WERI-Rb-1 (cell line): ENCODE measurements around the gene FFAR1.

Experiments
- DNase-seq: peaks from one replicate; pipeline ENCODE4 v3.0.0-alpha.2; 2020
- H3K27ac ChIP-seq: fragments of 250-450 bp; sonication (Bioruptor Pico); 2 replicates; pipeline ENCODE4 v1.5.1; 2020; ENCODE audit warnings: mild to moderate bottlenecking, moderate library complexity
- H3K27me3 ChIP-seq: fragments of 250-450 bp; sonication (Bioruptor Pico); 2 replicates; pipeline ENCODE4 v1.5.1; 2021; ENCODE audit warnings: mild to moderate bottlenecking, low read depth, moderate library complexity; ENCODE audit not compliant: insufficient read depth, severe bottlenecking
- H3K36me3 ChIP-seq: fragments of 250-450 bp; sonication (Bioruptor Pico); 2 replicates; pipeline ENCODE4 v1.5.1; 2020; ENCODE audit warnings: mild to moderate bottlenecking, moderate library complexity
- H3K4me3 ChIP-seq: 2 replicates; pipeline ENCODE4 v1.5.1; 2011; ENCODE audit warnings: low read depth, mild to moderate bottlenecking, control low read depth, low read length
- H3K9me3 ChIP-seq: fragments of 250-450 bp; sonication (Bioruptor Pico); 2 replicates; pipeline ENCODE4 v1.5.1; 2021; ENCODE audit warnings: mild to moderate bottlenecking, moderate library complexity; ENCODE audit not compliant: severe bottlenecking
- TF ChIP-seq, protein P1 (sequence below): IDR thresholded peaks from 2 replicates; pipeline ENCODE4 v1.5.1; 2011; ENCODE audit warnings: low read depth, mild to moderate bottlenecking, control low read depth, inconsistent platforms, low read length

Gene FFAR1

DNA sequence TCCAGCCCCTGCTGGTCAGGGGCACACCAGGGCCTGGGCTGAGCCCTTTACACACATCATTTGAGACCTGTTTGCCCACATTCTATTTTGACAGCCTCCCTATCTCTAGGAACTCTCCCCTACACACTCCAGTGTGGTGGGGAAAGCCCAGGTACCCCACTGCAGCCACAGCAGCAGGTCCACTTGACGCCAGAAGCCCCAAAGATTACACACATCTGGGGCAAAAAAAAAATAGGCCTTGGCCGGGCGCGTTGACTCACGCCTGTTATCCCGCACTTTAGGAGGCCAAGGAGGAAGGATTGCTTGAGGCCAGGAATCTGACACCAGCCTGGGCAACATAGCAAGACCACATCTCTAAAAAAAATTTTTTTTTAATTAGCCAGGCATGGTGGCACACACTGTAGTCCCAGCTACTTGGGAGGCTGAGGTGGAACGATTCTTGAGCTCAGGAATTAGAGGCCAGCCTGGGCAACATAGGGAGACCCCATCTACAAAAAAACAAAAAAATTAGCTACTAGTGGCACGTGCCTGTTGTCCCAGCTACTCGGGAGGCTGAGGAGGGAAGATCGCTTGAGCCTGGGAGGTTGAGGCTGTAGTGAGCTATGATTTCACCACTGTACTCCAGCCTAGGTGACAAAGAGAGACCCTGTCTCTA is 36.8 kb upstream of the FFAR1 start:
- no peak for DNase-seq
- Histone ChIP-seq H3K36me3 (no peaks in the 10 kb centered on the region), H3K9me3 (no peaks in the 10 kb centered on the region), H3K4me3 (no peak overlapping the region), H3K27me3 (no peaks in the 10 kb centered on the region), H3K27ac (no peak overlapping the region)
- TF ChIP-seq, protein P1, sequence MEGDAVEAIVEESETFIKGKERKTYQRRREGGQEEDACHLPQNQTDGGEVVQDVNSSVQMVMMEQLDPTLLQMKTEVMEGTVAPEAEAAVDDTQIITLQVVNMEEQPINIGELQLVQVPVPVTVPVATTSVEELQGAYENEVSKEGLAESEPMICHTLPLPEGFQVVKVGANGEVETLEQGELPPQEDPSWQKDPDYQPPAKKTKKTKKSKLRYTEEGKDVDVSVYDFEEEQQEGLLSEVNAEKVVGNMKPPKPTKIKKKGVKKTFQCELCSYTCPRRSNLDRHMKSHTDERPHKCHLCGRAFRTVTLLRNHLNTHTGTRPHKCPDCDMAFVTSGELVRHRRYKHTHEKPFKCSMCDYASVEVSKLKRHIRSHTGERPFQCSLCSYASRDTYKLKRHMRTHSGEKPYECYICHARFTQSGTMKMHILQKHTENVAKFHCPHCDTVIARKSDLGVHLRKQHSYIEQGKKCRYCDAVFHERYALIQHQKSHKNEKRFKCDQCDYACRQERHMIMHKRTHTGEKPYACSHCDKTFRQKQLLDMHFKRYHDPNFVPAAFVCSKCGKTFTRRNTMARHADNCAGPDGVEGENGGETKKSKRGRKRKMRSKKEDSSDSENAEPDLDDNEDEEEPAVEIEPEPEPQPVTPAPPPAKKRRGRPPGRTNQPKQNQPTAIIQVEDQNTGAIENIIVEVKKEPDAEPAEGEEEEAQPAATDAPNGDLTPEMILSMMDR, result no peak

DNA sequence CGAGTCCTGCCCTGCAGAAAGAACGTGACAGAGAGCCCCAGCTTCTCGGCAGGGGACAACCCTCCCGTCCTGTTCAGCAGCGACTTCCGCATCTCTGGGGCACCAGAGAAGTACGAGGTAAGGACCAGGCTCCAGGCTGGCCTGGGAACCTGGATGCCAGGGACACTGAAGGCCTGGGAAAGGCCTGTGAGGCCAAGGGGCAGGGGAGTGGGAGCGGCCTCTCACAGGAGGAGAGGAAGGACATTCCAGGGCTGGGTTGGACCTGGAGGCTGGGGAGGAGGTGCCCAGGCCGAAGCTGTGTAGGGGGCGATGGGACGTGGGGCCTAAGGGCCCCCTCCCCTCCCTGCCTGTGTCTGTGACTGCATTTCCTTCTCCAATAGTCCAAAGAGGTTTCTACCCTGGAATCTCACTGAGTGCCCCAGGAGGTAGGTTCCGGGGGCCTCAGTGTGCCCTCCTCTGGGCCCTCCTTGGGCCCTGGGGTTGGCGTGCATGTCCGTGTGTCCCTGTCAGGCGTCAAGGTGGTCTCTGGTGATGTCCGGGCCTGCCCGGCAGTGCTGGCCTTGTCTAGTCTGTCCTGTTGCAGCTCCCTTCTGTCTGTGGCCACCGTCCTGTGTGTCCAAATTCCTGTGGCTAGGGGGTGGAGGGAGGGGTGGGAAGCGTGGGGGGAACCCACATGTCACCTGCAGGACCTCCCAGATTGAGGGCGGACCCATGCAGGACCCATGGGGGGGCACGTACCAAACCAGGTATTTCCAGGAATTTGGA is 35.6 kb upstream of the FFAR1 start:
- no peaks in the 10 kb centered on the region for H3K27me3 ChIP-seq
- H3K27ac ChIP-seq, result no peak overlapping the region
- DNase-seq, result no peak
- no peaks in the 10 kb centered on the region for H3K36me3 ChIP-seq
- H3K4me3 ChIP-seq, result no peak overlapping the region
- TF ChIP-seq, protein P1, result no peak
- H3K9me3 ChIP-seq, result no peaks in the 10 kb centered on the region

DNA sequence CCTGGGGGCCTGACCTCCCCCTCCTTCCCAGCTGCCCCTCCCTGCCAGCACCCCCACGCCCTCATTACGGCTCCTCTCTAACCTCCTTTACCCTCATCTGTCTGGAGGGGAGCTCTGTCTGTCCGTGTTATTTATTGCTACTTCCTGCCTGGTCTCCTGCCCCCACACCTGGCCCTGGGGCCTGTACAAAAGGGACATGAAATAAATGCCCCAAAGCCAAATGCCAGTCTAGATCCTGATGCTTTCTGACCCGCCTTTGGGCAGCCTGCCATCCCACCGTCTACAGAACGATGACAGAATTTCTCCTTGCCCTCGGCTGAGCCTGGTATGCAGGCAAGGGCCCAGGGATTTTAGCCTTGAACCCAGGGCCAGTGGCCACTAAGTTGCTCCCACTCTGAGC is 34.1 kb upstream of the FFAR1 start:
- Histone ChIP-seq H3K27ac (no peak overlapping the region), H3K9me3 (no peaks in the 10 kb centered on the region), H3K4me3 (no peak overlapping the region), H3K36me3 (no peaks in the 10 kb centered on the region), H3K27me3 (no peaks in the 10 kb centered on the region)
- TF ChIP-seq, protein P1, result no peak
- no peak for DNase-seq

DNA sequence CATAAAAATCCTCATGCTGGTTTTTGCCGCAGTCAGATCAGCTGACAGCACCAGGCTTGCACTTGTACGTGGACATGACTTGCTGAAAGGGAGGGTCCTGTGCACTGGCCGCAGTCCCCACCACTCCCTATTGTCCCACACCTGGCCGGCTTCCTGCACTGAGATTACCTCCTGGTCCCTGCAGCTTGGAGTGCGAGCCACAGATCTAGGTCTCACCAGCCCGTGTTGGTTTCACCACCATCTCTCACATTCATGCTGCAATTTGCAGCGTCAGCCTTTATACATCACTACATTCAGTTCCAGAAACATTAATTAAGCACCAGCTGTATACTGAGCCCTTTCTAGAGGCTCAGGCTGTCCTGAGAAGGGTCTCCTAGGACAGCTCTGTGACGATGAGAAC is 33.7 kb upstream of the FFAR1 start:
- no peaks in the 10 kb centered on the region for H3K27me3 ChIP-seq
- no peaks in the 10 kb centered on the region for H3K9me3 ChIP-seq
- no peak overlapping the region for H3K4me3 ChIP-seq
- TF ChIP-seq, protein P1, result no peak
- H3K27ac ChIP-seq, result no peak overlapping the region
- no peaks in the 10 kb centered on the region for H3K36me3 ChIP-seq
- DNase-seq, result no peak

DNA sequence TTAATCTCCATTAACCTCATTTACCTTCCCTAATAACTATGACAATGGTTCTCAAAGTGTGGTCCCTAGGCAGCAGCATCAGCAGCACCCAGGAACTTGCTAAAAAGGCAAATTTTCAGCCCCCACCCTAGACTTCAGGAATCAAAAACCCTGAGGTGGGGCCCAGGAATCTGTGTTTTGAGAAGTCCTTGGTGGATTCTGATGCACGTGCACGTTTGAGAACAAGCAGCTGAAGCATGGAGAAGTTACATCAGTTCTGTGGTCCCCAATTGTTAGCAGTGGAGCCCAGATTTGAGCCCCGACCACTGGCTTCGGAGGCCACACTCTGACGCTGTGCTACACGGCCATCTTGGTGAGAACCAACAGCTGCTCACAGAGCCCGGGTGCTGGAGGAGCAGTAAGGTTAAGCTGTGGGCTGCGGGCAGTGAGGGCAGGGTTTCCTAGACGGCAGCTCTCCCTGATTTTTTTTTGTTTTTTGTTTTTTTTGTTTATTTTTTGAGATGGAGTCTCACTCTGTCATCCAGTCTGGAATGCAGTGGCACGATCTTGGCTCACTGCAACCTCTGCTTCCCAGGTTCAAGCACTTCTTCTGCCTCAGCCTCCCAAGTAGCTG is 32.7 kb upstream of the FFAR1 start:
- H3K4me3 ChIP-seq, result no peak overlapping the region
- TF ChIP-seq, protein P1, result no peak
- no peaks in the 10 kb centered on the region for H3K27me3 ChIP-seq
- no peak overlapping the region for H3K27ac ChIP-seq
- H3K36me3 ChIP-seq, result no peaks in the 10 kb centered on the region
- H3K9me3 ChIP-seq, result no peaks in the 10 kb centered on the region
- DNase-seq, result no peak
